Neural cell (in vitro differentiated cells): ENCODE results near the gene RNF187. TPM values are rescaled to one million over a fixed set of nuclear protein-coding genes. Genes with fewer than 3 reads are reported as not detected.

Experiments
- H2AFZ ChIP-seq: fragments of 200-600, 300-800 bp; sonication (generic), shearing (Covaris generic); 2 replicates; pipeline ENCODE4 v1.6.0; 2014; ENCODE audit warnings: low read depth, mild to moderate bottlenecking, antibody characterized with exemption, low read length, moderate library complexity
- H3F3A ChIP-seq: fragments of 200-600 bp; shearing (Covaris generic); 2 replicates; pipeline ENCODE4 v1.6.1; 2016; ENCODE audit warnings: mild to moderate bottlenecking, moderate library complexity, mixed read lengths, antibody characterized with exemption, low read length; ENCODE audit not compliant: insufficient read depth, poor library complexity, severe bottlenecking
- H3K27ac ChIP-seq: fragments of 200-600, 300-800 bp; sonication (generic), shearing (Covaris generic); 2 replicates; pipeline ENCODE4 v1.5.1; 2014; ENCODE audit warnings: mild to moderate bottlenecking, low read length, moderate library complexity
- H3K27me3 ChIP-seq: fragments of 300-800, 200-600 bp; sonication (generic), shearing (Covaris generic); 2 replicates; pipeline ENCODE4 v1.6.0; 2014; ENCODE audit warnings: mild to moderate bottlenecking, low read depth, low read length, moderate library complexity; ENCODE audit not compliant: insufficient read depth
- H3K36me3 ChIP-seq: fragments of 300-800, 200-600 bp; sonication (generic), shearing (Covaris generic); 2 replicates; pipeline ENCODE4 v1.5.1; 2014; ENCODE audit warnings: mild to moderate bottlenecking, antibody characterized with exemption, low read length, moderate library complexity; ENCODE audit not compliant: insufficient read depth
- H3K4me2 ChIP-seq: fragments of 300-800, 200-600 bp; sonication (generic), shearing (Covaris generic); 2 replicates; pipeline ENCODE4 v1.6.0; 2014; ENCODE audit warnings: mild to moderate bottlenecking, low read length
- H3K4me3 ChIP-seq: fragments of 300-800, 200-600 bp; sonication (generic), shearing (Covaris generic); 2 replicates; pipeline ENCODE4 v1.5.1; 2014; ENCODE audit warnings: mild to moderate bottlenecking, low read length, moderate library complexity
- H3K79me2 ChIP-seq: fragments of 200-600 bp; shearing (Covaris generic); replicated peaks from 2 replicates; pipeline ENCODE4 v1.6.0; 2014; ENCODE audit warnings: mild to moderate bottlenecking, low read length, moderate library complexity; ENCODE audit not compliant: insufficient read depth
- H3K9ac ChIP-seq: fragments of 300-800, 200-600 bp; sonication (generic), shearing (Covaris generic); 2 replicates; pipeline ENCODE4 v1.6.1; 2016; ENCODE audit warnings: mild to moderate bottlenecking, low read length, mixed read lengths
- H3K9me2 ChIP-seq: fragments of 200-600 bp; shearing (Covaris generic); 2 replicates; pipeline ENCODE4 v1.6.1; 2016; ENCODE audit warnings: mild to moderate bottlenecking, low read length, mixed read lengths; ENCODE audit not compliant: insufficient read depth
- H3K9me3 ChIP-seq: fragments of 200-600, 300-800 bp; sonication (generic), shearing (Covaris generic); 2 replicates; pipeline ENCODE4 v1.6.1; 2016; ENCODE audit warnings: mild to moderate bottlenecking, mixed run types, low read length, moderate library complexity, mixed read lengths
- H4K20me1 ChIP-seq: fragments of 200-600 bp; shearing (Covaris generic); 2 replicates; pipeline ENCODE4 v1.6.1; 2016; ENCODE audit warnings: mild to moderate bottlenecking, mixed run types; ENCODE audit not compliant: insufficient read depth
- EP300 ChIP-seq: fragments of 450-650 bp; conservative IDR thresholded peaks from 2 replicates; pipeline ENCODE4 v1.6.1; 2014; ENCODE audit warnings: antibody characterized with exemption, mild to moderate bottlenecking, moderate library complexity; ENCODE audit not compliant: poor library complexity, severe bottlenecking
- EZH2 ChIP-seq: fragments of 200-600, 300-800 bp; shearing (Covaris generic), sonication (generic); IDR thresholded peaks from 2 replicates; pipeline ENCODE4 v1.6.1; 2014; ENCODE audit warnings: antibody characterized with exemption, low read length, borderline replicate concordance, mild to moderate bottlenecking; ENCODE audit not compliant: insufficient read depth, poor library complexity, severe bottlenecking
- MXI1 ChIP-seq: fragments of 450-650 bp; conservative IDR thresholded peaks from 2 replicates; pipeline ENCODE4 v1.6.1; 2014; ENCODE audit warnings: antibody characterized with exemption, mild to moderate bottlenecking; ENCODE audit not compliant: poor library complexity, severe bottlenecking
- POLR2AphosphoS5 ChIP-seq: IDR thresholded peaks from 2 replicates; pipeline ENCODE4 v1.6.1; 2012
- RAD21 ChIP-seq: fragments of 450-650 bp; conservative IDR thresholded peaks from 2 replicates; pipeline ENCODE4 v1.6.1; 2014; ENCODE audit warnings: antibody characterized with exemption, mild to moderate bottlenecking, moderate library complexity
- REST ChIP-seq: IDR thresholded peaks from 2 replicates; pipeline ENCODE4 v1.6.1; 2012; ENCODE audit warnings: borderline replicate concordance
- SMC3 ChIP-seq: fragments of 450-650 bp; conservative IDR thresholded peaks from 2 replicates; pipeline ENCODE4 v1.6.1; 2014; ENCODE audit warnings: antibody characterized with exemption, mild to moderate bottlenecking, moderate library complexity; ENCODE audit not compliant: poor library complexity
- TAF1 ChIP-seq: IDR thresholded peaks from 2 replicates; pipeline ENCODE4 v1.6.1; 2012; ENCODE audit warnings: low read depth
- polyA minus RNA-seq: library from RNA; depleted of rRNA, polyadenylated mRNA; stranded (reverse); fragments of >200 nt; gene quantifications from 2 replicates; pipeline ENCODE4 v1.2.3, GENCODE V29; 2014
- polyA plus RNA-seq: library from polyadenylated mRNA; depleted of rRNA; stranded (reverse); fragments of >200 nt; gene quantifications from 2 replicates; pipeline ENCODE4 v1.2.3, GENCODE V29; 2014
- TF ChIP-seq, protein P1 (sequence below): fragments of 450-650 bp; IDR thresholded peaks from 2 replicates; pipeline ENCODE4 v1.5.1; 2014; ENCODE audit warnings: antibody characterized with exemption, mild to moderate bottlenecking, moderate library complexity; ENCODE audit not compliant: poor library complexity, severe bottlenecking

Gene RNF187
- polyA plus RNA-seq (73.6 and 83.2 TPM in 2 replicates), polyA minus RNA-seq (49.4 and 61.4 TPM in 2 replicates)

- no peaks in the 10 kb centered on the region for H3K9me3 ChIP-seq
- H2AFZ ChIP-seq, result peak within 1 kb of the TSS; percentile 83
- H3K79me2 ChIP-seq, result peaks cover 9% of the 10 kb centered on the region
- H4K20me1 ChIP-seq, result no peaks in the 10 kb centered on the region
- peak within 1 kb of the TSS; percentile 96 for H3K27ac ChIP-seq
- H3K4me2 ChIP-seq, result peak within 1 kb of the TSS; percentile 89
- H3K9ac ChIP-seq, result peak within 1 kb of the TSS; percentile 78
- no peaks in the 10 kb centered on the region for H3K36me3 ChIP-seq
- no peak for TF ChIP-seq EP300
- TF ChIP-seq, protein P1, sequence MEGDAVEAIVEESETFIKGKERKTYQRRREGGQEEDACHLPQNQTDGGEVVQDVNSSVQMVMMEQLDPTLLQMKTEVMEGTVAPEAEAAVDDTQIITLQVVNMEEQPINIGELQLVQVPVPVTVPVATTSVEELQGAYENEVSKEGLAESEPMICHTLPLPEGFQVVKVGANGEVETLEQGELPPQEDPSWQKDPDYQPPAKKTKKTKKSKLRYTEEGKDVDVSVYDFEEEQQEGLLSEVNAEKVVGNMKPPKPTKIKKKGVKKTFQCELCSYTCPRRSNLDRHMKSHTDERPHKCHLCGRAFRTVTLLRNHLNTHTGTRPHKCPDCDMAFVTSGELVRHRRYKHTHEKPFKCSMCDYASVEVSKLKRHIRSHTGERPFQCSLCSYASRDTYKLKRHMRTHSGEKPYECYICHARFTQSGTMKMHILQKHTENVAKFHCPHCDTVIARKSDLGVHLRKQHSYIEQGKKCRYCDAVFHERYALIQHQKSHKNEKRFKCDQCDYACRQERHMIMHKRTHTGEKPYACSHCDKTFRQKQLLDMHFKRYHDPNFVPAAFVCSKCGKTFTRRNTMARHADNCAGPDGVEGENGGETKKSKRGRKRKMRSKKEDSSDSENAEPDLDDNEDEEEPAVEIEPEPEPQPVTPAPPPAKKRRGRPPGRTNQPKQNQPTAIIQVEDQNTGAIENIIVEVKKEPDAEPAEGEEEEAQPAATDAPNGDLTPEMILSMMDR, result peak; percentile 13
- TF ChIP-seq POLR2AphosphoS5, result peak; percentile 87
- TF ChIP-seq EZH2, result no peak
- TF ChIP-seq SMC3, result no peak
- TF ChIP-seq MXI1, result peak; percentile 10
- no peak for TF ChIP-seq TAF1
- TF ChIP-seq RAD21, result no peak
- no peaks in the 10 kb centered on the region for H3K27me3 ChIP-seq
- no peaks in the 10 kb centered on the region for H3F3A ChIP-seq
- H3K4me3 ChIP-seq, result peak within 1 kb of the TSS; percentile 88
- H3K9me2 ChIP-seq, result no peaks in the 10 kb centered on the region
Measured at GRCh38 chr1:228487336-228488124, at the start of gene RNF187. TSS of gene RNF187 (plus strand) at chr1:228487382.

DNA sequence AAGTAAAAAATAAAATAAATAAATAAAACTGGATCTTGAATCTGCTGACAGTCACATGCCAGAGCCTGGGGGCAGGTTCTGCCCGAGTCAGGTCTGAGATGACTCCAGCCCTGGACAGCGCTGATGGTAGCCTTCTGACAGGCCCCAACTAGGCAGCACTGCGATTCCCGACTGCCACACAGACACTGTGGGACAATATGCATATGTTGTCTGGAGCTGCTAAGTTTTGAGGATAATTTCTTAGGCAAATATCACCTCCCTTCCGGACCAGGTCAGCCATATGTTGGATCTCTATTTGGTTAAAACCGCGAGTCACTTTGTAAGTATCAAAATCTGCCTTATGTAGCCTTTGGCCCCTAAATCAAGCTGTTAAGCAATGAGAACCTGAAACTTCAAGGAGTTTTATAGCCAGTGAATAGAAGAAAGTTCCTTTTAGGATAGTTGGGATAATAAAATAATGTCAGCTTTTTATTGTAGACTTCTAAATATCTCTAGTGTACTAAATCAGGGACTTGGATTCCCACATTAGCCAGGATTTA, 49.7 kb upstream of the RNF187 start:
- H3K9ac ChIP-seq, result no peak overlapping the region
- no peaks in the 10 kb centered on the region for H3K79me2 ChIP-seq
- TF ChIP-seq REST (no peak), EP300 (no peak), EZH2 (no peak), MXI1 (no peak)
- no peaks in the 10 kb centered on the region for H4K20me1 ChIP-seq
- H3K27ac ChIP-seq, result no peak overlapping the region
- no peak overlapping the region for H3K4me2 ChIP-seq
- no peak overlapping the region for H2AFZ ChIP-seq
- no peaks in the 10 kb centered on the region for H3K9me3 ChIP-seq
- no peaks in the 10 kb centered on the region for H3K9me2 ChIP-seq
- no peaks in the 10 kb centered on the region for H3K36me3 ChIP-seq
- H3K27me3 ChIP-seq, result no peaks in the 10 kb centered on the region
- H3K4me3 ChIP-seq, result no peak overlapping the region
- H3F3A ChIP-seq, result no peaks in the 10 kb centered on the region
